Ishikawa (cell line): ENCODE data around the gene OPHN1.

Experiments used
- CEBPB ChIP-seq: IDR thresholded peaks from 2 replicates; pipeline ENCODE4 v1.6.1; 2012
- CREB1 ChIP-seq: IDR thresholded peaks from 2 replicates; pipeline ENCODE4 v1.6.1; 2012; ENCODE audit warnings: low read depth
- EGR1 ChIP-seq: IDR thresholded peaks from 2 replicates; pipeline ENCODE4 v1.6.1; 2012
- EP300 ChIP-seq: IDR thresholded peaks from 2 replicates; pipeline ENCODE4 v1.6.1; 2012; ENCODE audit warnings: borderline replicate concordance
- FOXM1 ChIP-seq: IDR thresholded peaks from 2 replicates; pipeline ENCODE4 v1.6.1; 2012; ENCODE audit warnings: low read depth, borderline replicate concordance
- NFIC ChIP-seq: IDR thresholded peaks from 2 replicates; pipeline ENCODE4 v1.6.1; 2012
- RAD21 ChIP-seq: IDR thresholded peaks from 2 replicates; pipeline ENCODE4 v1.6.1; 2012; ENCODE audit warnings: low read depth
- TAF1 ChIP-seq: IDR thresholded peaks from 2 replicates; pipeline ENCODE4 v1.6.1; 2012; ENCODE audit warnings: low read depth, mild to moderate bottlenecking
- TCF12 ChIP-seq: IDR thresholded peaks from 2 replicates; pipeline ENCODE4 v1.6.1; 2012; ENCODE audit warnings: low read depth
- TEAD4 ChIP-seq: IDR thresholded peaks from 2 replicates; pipeline ENCODE4 v1.6.1; 2012
- YY1 ChIP-seq: IDR thresholded peaks from 2 replicates; pipeline ENCODE4 v1.6.1; 2012; ENCODE audit warnings: low read depth
- ZBTB7A ChIP-seq: IDR thresholded peaks from 2 replicates; pipeline ENCODE4 v1.6.1; 2012; ENCODE audit warnings: low read depth
- TF ChIP-seq, protein P1 (sequence below): IDR thresholded peaks from 2 replicates; pipeline ENCODE4 v1.6.1; 2012
- TF ChIP-seq, protein P2 (sequence below): IDR thresholded peaks from 2 replicates; pipeline ENCODE4 v1.6.1; 2012; ENCODE audit warnings: low read depth, mild to moderate bottlenecking

DNA sequence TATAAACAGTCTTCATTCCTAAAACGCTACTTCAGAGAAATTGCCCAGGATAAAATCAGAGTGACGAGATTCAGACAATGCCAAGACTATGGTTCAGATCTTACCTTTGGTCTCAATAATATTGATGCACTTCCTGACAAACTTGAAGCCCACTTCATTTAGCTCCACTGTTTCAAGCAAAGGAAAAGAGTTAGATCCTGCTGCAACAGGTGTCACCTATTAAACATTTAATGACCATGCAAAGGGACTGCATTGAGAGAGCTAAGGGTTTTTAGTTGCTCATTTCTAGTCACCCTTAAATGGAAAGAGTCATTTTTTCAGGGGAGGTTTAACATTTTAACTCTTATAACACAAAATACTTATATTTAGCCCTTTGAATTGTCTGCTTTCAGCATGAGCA lies 239.5 kb downstream of the OPHN1 start:
- TF ChIP-seq YY1 (no peak), EGR1 (no peak), EP300 (no peak), CREB1 (no peak), TEAD4 (no peak), FOXM1 (no peak), CEBPB (no peak), RAD21 (no peak), ZBTB7A (no peak), TCF12 (no peak), NFIC (no peak), TAF1 (no peak)
- TF ChIP-seq, protein P1, sequence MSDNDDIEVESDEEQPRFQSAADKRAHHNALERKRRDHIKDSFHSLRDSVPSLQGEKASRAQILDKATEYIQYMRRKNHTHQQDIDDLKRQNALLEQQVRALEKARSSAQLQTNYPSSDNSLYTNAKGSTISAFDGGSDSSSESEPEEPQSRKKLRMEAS = no peak
- TF ChIP-seq, protein P2, sequence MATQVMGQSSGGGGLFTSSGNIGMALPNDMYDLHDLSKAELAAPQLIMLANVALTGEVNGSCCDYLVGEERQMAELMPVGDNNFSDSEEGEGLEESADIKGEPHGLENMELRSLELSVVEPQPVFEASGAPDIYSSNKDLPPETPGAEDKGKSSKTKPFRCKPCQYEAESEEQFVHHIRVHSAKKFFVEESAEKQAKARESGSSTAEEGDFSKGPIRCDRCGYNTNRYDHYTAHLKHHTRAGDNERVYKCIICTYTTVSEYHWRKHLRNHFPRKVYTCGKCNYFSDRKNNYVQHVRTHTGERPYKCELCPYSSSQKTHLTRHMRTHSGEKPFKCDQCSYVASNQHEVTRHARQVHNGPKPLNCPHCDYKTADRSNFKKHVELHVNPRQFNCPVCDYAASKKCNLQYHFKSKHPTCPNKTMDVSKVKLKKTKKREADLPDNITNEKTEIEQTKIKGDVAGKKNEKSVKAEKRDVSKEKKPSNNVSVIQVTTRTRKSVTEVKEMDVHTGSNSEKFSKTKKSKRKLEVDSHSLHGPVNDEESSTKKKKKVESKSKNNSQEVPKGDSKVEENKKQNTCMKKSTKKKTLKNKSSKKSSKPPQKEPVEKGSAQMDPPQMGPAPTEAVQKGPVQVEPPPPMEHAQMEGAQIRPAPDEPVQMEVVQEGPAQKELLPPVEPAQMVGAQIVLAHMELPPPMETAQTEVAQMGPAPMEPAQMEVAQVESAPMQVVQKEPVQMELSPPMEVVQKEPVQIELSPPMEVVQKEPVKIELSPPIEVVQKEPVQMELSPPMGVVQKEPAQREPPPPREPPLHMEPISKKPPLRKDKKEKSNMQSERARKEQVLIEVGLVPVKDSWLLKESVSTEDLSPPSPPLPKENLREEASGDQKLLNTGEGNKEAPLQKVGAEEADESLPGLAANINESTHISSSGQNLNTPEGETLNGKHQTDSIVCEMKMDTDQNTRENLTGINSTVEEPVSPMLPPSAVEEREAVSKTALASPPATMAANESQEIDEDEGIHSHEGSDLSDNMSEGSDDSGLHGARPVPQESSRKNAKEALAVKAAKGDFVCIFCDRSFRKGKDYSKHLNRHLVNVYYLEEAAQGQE = no peak
